D721Med (cell line): ENCODE data around the gene HDGFL1.

Source experiments
- DNase-seq: peaks from one replicate; pipeline ENCODE4 v3.0.0; 2011; ENCODE audit warnings: low spot score; ENCODE audit not compliant: insufficient read length
- FAIRE-seq: peaks from 2 replicates; lab custom pipeline; 2011; peaks lifted over from hg19 to GRCh38; lab: Jason Lieb, UNC
- TF ChIP-seq, protein P1 (sequence below): IDR thresholded peaks from 2 replicates; pipeline ENCODE4 v1.5.1; 2012; ENCODE audit warnings: mild to moderate bottlenecking, control low read depth; ENCODE audit not compliant: insufficient read depth; ENCODE audit errors: missing control alignments

Gene HDGFL1

DNA sequence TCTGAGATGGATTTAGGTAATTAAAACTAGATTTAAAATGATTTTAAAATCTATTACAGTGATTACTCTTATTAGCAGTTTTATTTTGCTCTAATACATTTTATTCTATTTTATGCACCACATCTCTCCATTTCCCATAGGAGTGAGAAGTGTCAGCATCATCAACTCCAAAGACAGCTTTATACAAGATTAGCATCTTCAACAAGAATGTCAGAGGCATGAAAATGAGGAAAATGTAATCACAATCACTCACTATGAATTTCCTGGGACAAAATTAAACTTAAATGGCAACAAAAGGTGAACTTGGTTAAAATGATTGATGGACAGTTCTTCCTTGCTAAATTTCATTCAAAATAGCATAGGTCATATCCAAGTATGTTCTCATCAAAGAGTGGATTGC is 19.8 kb downstream of the HDGFL1 start:
- FAIRE-seq (no peak), DNase-seq (no peak)
- TF ChIP-seq, protein P1, sequence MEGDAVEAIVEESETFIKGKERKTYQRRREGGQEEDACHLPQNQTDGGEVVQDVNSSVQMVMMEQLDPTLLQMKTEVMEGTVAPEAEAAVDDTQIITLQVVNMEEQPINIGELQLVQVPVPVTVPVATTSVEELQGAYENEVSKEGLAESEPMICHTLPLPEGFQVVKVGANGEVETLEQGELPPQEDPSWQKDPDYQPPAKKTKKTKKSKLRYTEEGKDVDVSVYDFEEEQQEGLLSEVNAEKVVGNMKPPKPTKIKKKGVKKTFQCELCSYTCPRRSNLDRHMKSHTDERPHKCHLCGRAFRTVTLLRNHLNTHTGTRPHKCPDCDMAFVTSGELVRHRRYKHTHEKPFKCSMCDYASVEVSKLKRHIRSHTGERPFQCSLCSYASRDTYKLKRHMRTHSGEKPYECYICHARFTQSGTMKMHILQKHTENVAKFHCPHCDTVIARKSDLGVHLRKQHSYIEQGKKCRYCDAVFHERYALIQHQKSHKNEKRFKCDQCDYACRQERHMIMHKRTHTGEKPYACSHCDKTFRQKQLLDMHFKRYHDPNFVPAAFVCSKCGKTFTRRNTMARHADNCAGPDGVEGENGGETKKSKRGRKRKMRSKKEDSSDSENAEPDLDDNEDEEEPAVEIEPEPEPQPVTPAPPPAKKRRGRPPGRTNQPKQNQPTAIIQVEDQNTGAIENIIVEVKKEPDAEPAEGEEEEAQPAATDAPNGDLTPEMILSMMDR = no peak

DNA sequence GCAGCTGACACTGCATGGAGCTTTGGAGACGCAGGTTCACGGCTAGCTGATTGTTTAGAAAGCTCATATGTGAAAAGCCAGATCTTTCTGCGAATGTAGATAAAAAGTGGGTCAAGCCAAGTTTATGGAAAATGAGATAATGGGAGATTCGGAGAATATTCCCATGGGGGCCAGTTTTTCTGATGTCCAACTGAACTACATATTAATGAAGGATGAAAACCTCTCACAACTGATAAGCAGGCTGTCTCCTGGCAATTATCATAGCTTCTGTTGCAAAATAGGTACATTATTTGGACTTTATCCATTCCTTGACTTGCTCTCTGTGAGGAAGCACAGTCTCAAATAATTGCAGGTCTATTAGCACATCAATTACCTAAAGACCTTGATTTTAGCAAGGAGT is 21.1 kb downstream of the HDGFL1 start:
- FAIRE-seq (no peak), DNase-seq (no peak)
- TF ChIP-seq, protein P1 = no peak

DNA sequence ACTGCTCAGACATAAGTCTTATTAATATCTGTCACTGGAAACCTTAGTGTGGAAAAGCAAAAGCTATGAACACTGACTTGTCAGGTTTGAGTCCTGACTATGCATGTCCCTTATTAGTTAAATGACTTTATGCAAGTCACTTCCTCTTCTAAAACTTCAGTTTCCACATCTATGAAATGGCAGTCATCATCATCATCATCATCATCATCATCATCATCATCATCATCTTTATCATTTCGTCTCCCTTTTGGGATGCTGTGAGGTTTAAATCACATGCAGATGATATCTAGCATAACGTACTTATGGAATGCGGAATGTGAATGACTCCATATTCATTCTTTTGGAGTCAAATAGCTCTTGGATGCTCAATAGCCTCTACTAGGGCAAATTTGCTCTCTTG is 24.5 kb downstream of the HDGFL1 start:
- FAIRE-seq = no peak
- DNase-seq = no peak
- TF ChIP-seq, protein P1 = no peak

DNA sequence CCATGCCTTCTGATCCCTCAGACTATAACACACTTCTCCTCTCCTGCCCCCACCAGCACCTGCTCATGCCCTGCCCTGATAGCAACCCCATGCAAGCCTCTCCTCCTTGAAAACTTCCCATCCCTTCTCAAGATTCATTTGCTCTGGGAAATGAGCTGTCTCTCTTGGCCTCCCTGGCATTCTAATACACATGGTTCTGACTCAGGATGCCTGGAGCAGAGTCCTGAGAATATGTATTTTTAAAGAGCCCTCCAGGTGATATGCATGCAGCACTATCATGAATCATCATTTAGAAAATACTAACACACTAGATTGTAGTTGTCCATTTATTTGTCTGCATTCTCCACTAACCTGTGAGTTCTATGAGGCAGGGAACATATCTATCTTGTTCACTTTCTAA is 26.6 kb downstream of the HDGFL1 start:
- TF ChIP-seq, protein P1 = no peak
- DNase-seq = no peak
- FAIRE-seq = no peak

DNA sequence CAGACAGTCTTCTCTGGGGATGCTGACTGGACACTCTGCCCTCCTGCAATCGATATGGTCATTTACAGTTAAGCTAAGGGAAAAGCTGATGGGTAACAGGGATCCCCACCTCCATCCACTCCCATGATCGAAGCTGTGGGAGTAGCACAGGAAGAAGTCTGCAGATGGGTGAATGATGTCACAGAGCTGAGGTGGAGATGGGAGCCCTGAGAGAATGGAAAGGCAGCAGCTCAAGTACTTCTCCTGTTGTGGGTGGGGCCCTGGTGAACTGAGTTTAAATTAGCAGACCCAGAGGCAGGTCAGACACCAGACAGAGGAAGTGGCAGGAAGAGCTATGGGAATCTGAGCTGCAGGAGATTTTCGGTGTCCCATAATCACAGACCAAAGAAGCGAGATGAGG is 29.0 kb downstream of the HDGFL1 start:
- FAIRE-seq (no peak), DNase-seq (no peak)
- TF ChIP-seq, protein P1 = no peak

DNA sequence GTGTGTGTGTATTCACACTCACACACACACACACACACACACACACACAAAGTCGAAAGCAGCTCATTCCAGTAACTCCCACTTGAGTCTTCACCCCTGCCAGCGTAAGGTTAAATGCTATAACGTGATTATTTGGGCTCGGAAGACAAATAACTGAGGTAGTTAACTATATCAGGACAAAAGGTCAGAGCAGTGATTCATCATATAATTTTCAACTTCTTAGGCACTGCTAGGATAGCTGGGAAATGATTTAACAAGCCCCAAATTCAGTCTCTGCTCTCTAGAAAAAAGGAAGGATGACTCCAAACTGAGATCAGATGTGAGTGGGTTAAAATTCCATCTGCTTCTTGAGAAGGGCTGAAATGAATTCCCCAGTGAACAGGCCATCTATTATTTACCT is 30.7 kb downstream of the HDGFL1 start:
- FAIRE-seq = no peak
- TF ChIP-seq, protein P1 = no peak
- DNase-seq = no peak

DNA sequence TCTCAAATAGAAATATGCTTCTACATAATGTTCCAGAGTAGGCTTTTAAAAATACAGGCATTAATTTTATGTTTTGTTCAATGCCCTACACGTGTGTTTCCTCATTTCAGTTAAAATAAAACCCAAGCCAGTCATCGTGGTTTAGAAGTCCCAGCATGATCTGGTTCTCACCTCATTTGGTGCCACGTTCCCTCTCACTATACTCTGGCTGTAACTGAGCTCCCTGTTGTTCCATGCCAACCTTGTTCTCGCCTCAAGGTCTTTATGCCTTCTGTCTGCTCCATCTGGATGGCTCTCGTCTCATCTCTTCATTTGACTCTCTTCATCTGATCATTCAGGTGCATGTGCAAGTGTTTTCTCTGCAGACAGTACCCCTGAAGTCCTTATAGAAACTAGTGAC is 32.6 kb downstream of the HDGFL1 start:
- no peak for FAIRE-seq
- no peak for DNase-seq
- TF ChIP-seq, protein P1 = no peak
